ENCODE data around the gene DPH7. TPM values are rescaled to one million over a fixed set of nuclear protein-coding genes. Genes with fewer than 3 reads are reported as not detected.
"Not testable (repeated sequence)": the region's sequence is repeated elsewhere in the genome, so short reads cannot be mapped to it uniquely, and the experiment has no call there.

DPH7 gene
- 28.8 and 69.1 TPM in 2 replicates for total RNA-seq (2014; rRNA removed; shearing (Covaris generic); ENCODE audit: low replicate concordance)

DNA sequence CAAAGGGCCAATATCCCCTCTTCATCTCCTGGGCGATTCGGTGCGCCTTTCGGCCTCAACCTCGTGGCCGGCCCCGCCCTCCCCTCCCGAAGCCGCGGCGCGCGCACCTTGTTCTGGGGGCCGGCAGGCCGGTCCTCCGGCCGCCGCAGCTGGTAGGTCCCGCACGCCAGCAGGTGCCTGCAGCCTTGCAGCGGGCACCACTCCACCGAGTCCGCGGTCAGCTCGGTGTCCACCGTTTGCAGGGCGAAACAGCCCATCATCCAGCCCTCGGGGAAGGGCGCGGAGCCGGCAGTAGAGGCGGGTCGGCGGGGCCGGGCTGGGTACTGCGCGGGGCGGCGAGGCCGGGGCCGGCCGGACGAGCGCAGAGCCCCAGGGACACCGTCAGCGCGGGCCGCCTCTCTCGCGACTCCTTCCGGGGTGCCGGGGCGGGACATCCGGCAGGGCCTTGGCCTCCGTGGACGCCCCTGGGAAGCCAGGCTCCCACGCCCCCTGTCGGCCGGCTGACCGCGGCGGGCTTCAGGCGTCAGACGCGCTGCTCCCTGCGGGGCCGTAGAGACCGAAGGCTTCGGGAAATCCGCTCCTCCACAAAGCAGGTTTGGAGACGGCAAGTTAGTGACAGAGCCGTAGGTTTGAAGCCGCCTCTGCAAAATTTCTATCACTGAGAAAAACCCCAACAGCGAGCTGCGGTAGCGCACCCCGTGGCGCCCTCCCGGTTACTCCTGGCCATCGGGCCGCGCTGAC lies at the start of gene DPH7:
Gene DPH7, minus strand, starts transcription at position 408 of the 741 bp plus-strand sequence. Its CDS starts 148 bp downstream, at position 260.
- Histone ChIP-seq H3K27me3 (no peaks in the 10 kb centered on the region), H3K4me3 (peak within 1 kb of the TSS; percentile 89), H3K9me3 (no peaks in the 10 kb centered on the region), H3K36me3 (peaks cover 44% of the 10 kb centered on the region)
- peak; percentile 96 for DNase-seq

GRCh38 chr9:137627406-137627805 lies 48.7 kb upstream of the DPH7 start:
- H3K36me3 ChIP-seq, H3K9me3 ChIP-seq, H3K4me3 ChIP-seq, H3K27me3 ChIP-seq, DNase-seq: not testable (repeated sequence)

DNA sequence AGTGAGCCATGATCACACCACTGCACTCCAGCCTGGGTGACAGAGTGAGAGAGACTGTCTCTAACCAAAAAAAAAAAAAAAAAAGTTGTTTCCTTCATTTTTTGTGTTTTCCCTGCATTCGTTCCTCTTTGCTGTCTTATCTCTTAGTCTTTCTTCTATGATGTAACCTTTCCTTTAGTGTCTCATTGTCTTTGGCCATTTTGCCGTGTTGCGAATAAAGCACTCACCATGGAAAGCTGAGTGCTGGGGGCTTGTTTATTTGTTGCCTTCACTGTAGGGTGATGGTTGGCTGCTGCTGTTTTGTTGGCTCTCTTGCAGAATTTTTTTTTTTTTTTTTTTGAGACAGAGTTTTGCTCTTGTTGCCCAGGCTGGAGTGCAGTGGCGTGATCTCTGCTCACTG lies 47.7 kb upstream of the DPH7 start:
- DNase-seq: no peak
- Histone ChIP-seq H3K27me3 (no peaks in the 10 kb centered on the region), H3K4me3 (no peak overlapping the region), H3K9me3 (no peaks in the 10 kb centered on the region), H3K36me3 (no peaks in the 10 kb centered on the region; the same call in none of the 2 replicates)

GRCh38 chr9:137622211-137622610 lies 43.5 kb upstream of the DPH7 start:
- not testable (repeated sequence) for H3K4me3 ChIP-seq, H3K9me3 ChIP-seq, H3K27me3 ChIP-seq, DNase-seq
- peaks cover 16% of the 10 kb centered on the region for H3K36me3 ChIP-seq

DNA sequence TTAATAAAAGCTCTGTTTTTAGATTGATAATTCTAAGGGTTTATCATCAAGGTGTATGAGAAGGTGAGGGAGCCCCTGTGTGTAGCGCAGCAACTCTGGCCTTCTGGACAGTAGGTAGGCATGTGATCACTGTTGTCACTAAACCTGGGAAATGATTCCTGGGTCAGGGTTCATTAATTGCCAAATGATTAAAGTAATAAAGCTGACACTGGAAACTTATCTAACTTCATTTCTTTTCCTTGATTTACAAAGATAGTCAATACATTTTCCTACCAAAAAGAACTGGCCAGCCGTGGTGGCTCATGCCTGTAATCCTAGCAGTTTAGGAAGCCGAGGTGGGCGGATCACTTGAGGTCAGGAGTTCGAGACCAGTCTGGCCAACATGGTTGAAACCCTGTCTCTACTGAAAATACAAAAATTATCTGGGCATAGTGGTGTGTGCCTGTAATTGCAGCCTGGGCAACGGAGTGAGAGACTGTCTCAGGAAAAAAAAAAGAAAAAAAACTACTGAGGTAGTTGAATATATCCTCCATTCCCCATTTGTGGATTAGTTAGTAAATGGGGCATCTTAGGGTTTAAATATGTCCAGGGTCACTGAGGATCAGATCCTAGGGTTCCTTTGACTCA lies 42.5 kb upstream of the DPH7 start:
- H3K36me3 ChIP-seq: peaks cover 26% of the 10 kb centered on the region
- H3K27me3 ChIP-seq: no peaks in the 10 kb centered on the region
- no peak overlapping the region for H3K4me3 ChIP-seq
- H3K9me3 ChIP-seq: no peaks in the 10 kb centered on the region
- DNase-seq: peak; percentile 41

DNA sequence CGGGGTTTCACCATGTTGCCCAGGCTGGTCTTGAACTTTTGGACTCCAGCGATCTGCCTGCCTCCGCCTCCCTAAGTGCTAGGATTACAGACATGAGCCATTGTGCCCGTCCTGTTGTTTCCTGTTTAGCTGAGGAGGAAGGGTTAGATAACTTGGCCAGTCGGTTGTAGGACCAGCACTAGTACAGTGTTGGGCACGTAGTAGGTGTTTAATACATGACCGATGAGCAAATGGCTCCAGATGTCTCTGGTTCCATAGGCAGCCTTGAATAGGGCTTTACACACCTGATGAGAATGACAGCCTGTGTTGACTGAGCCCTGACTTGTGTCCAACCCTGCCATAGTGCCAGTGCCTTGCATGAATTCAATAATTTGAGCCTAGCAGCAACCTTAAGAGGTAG lies 41.9 kb upstream of the DPH7 start:
- H3K4me3 ChIP-seq: peak overlapping the region; percentile 72
- no peak for DNase-seq
- H3K9me3 ChIP-seq: no peaks in the 10 kb centered on the region

DNA sequence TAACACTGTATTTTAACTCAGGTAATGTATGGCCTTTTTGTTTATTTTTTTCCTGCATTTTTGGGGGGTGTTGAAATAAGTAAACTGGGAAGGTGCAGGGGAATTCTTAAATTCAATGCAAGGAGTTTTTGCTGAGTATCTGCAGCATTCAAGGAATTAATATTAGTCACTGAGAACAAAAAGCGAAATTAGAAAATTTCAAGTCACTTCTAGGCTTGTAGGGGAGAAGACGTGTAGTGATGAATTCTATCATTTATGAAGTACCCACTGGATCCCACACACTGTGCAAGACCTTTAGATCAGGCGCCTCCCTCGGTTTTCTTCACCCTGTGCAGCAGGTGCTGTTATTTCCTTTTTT lies 41.3 kb upstream of the DPH7 start:
- Histone ChIP-seq H3K4me3 (peak overlapping the region; percentile 72), H3K36me3 (peaks cover 34% of the 10 kb centered on the region), H3K27me3 (no peaks in the 10 kb centered on the region), H3K9me3 (no peaks in the 10 kb centered on the region)
- DNase-seq: no peak

More for the DNA sequence above, 41.9 kb upstream of the DPH7 start:
- Histone ChIP-seq H3K36me3 (peaks cover 29% of the 10 kb centered on the region), H3K27me3 (no peaks in the 10 kb centered on the region)

DNA sequence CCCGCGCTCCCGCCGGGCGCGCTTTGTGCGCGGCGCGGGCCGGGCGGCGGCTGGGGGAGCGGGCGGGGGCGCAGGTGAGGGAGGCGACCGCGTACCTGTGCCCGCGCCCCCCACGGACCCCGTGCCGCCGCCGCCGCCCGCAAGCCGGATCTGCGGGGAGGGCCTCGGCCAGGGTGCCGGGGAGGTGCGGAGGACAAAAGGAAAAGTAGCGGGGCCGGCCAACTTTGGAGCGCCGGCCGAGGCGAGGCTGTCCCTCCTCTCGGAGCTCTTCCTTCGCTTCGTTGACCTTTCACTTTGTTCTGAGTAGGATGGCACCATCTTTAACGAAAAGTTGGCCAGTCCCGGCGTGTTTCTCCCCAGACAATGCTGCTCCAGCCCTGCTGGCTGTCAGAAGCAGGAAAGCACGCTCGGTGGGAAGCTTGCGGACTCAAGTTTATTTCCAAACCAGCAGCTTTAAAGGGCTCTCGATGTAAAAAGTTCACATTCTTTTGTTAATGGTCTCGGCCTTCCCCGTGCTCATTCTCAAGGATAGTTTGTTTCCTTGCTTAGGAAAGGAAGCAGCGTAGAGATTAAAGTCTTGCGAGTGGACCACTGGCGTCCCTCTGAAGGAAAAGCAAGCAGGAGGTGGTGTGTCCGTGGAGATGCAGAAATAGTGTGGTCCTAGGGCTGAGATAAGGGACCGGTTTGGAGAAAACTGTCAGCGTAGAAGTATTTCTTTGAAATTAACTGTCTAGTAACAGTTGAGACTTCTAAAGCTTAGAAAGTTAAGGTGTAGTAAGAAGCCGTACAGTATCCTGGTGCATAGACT lies 40.7 kb upstream of the DPH7 start:
- H3K27me3 ChIP-seq: no peaks in the 10 kb centered on the region
- no peaks in the 10 kb centered on the region for H3K9me3 ChIP-seq
- peak; percentile 26 for DNase-seq
- peak overlapping the region; percentile 72 for H3K4me3 ChIP-seq
- peaks cover 40% of the 10 kb centered on the region for H3K36me3 ChIP-seq

- peak; percentile 77 for DNase-seq
- H3K36me3 ChIP-seq: peaks cover 45% of the 10 kb centered on the region
- H3K9me3 ChIP-seq: no peaks in the 10 kb centered on the region
- no peaks in the 10 kb centered on the region for H3K27me3 ChIP-seq
- peak within 1 kb of the TSS; percentile 99 for H3K4me3 ChIP-seq
These were observed 39.7 kb upstream of the DPH7 start, which contains the start of gene EHMT1 for GRCh38 chr9:137618105-137619067. EHMT1 (plus strand) TSS chr9:137619005; CDS start chr9:137619029, 24 bp downstream.

DNA sequence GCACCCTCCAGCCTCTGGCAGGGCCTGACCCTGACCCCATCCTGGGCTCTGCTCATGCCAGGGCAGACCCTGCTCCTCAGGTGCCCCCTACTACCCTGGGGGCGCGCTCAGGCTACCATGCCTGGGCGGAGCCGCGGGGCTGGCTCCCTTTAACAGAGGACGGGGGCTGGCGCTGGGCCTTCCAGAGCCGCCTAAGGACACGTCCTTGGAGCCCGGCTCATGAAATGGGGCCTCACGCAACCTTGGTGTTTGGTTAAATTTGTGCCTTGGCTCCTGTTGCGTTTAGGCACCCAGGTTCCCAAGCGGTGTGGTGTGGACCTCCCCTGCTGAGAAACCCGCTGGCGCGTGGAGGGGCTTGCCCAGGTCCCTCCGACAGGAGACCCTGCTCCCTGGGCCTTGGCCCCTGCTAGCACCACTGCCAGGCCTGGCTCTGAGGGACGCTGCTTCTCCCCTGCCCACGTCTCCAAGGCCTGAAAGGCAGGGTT lies 36.7 kb upstream of the DPH7 start:
- Histone ChIP-seq H3K4me3 (no peak overlapping the region), H3K36me3 (peaks cover 39% of the 10 kb centered on the region), H3K9me3 (no peaks in the 10 kb centered on the region), H3K27me3 (no peaks in the 10 kb centered on the region)
- DNase-seq: no peak

DNA sequence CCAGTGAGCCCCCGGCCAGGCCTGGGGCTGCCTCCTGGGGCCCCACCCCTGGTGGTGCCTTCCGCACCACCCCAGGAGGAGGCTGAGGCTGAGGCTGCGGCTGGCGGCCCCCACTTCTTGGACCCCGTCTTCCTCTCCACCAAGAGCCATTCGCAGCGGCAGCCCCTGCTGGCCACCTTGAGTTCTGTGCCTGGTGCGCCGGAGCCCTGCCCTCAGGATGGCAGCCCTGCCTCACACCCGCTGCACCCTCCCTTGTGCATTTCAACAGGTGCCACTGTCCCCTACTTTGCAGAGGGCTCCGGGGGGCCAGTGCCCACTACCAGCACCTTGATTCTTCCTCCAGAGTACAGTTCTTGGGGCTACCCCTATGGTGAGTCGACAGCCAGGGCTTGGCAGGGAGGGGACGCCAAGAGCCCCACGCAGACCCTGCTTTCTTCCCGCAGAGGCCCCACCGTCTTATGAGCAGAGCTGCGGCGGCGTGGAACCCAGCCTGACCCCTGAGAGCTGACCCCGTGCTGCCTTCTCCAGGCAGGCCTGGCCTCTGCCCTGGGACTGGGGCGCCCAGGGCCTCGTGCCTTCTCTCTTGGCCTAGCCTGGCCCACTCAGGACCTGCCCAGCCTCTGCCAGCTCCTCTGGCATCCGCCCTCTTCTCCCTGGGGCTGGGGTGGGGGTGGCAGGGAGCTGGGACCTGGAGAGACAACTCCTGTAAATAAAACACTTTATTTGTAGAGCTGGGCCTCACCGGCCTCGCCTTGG lies 36.1 kb upstream of the DPH7 start:
- peaks cover 39% of the 10 kb centered on the region for H3K36me3 ChIP-seq
- H3K27me3 ChIP-seq: no peaks in the 10 kb centered on the region
- H3K4me3 ChIP-seq: no peak overlapping the region
- no peaks in the 10 kb centered on the region for H3K9me3 ChIP-seq
- DNase-seq: no peak

GRCh38 chr9:137613738-137614523 lies 35.2 kb upstream of the DPH7 start:
- H3K36me3 ChIP-seq: peaks cover 39% of the 10 kb centered on the region
- no peaks in the 10 kb centered on the region for H3K9me3 ChIP-seq
- no peak overlapping the region for H3K4me3 ChIP-seq
- no peaks in the 10 kb centered on the region for H3K27me3 ChIP-seq
- no peak for DNase-seq

- Histone ChIP-seq H3K4me3 (no peak overlapping the region), H3K36me3 (peaks cover 39% of the 10 kb centered on the region), H3K27me3 (no peaks in the 10 kb centered on the region), H3K9me3 (no peaks in the 10 kb centered on the region)
- no peak for DNase-seq
These were observed 34.5 kb upstream of the DPH7 start for GRCh38 chr9:137613259-137613658.

- H3K36me3 ChIP-seq: peaks cover 38% of the 10 kb centered on the region
- no peaks in the 10 kb centered on the region for H3K9me3 ChIP-seq
- DNase-seq: no peak
- H3K4me3 ChIP-seq: no peak overlapping the region
- no peaks in the 10 kb centered on the region for H3K27me3 ChIP-seq
These were observed 34.0 kb upstream of the DPH7 start for GRCh38 chr9:137612741-137613142.
